Measurements from ENCODE around the gene CDC42.

GRCh38 chr1:22137004-22137720 is 84.7 kb downstream of the CDC42 start:
- TF ChIP-seq CTCF (IDR thresholded peaks at IDR 0.05 in 2 of 3, conservative IDR thresholded peaks at IDR 0.05 in 1 of 3; ENCODE audit: control insufficient read depth in 2 of 3, extremely low read depth in 1 of 3, insufficient read depth in 1 of 3, low read depth in 3 of 3, low read length in 3 of 3): no peak
- TF ChIP-seq SUZ12 (IDR thresholded peaks at IDR 0.05; ENCODE audit: unreplicated experiment): no peak
- TF ChIP-seq EP300 (IDR thresholded peaks at IDR 0.05; ENCODE audit: borderline replicate concordance in 1 of 2, control insufficient read depth in 1 of 2, low read depth in 2 of 2, low read length in 2 of 2): no peak
- TF ChIP-seq POLR2AphosphoS5 (IDR thresholded peaks at IDR 0.05; ENCODE audit: low read length): no peak
- no peak for TF ChIP-seq HDAC2 (IDR thresholded peaks at IDR 0.05)
- no peak for TF ChIP-seq MAX (IDR thresholded peaks at IDR 0.05; ENCODE audit: low read depth, low read length)

All from GM12878 (cell line).